Endothelial cell of umbilical vein (primary cell): ENCODE data around the gene FAM83F. TPM values are rescaled to one million over a fixed set of nuclear protein-coding genes. Genes with fewer than 3 reads are reported as not detected.

Experiments used
- BruUV-seq: library from RNA; stranded (reverse); fragments of 400-500 nt; replicated peaks from 2 replicates; lab custom pipeline; 2021; lab: Mats Ljungman, UMichigan
- CTCF ChIA-PET: fragments of 300-600, 350-600 bp; sonication (Branson Sonifier 250); formaldehyde crosslinking; loops from one replicate; lab custom pipeline; 2021; ENCODE audit warnings: antibody characterized with exemption, inconsistent platforms; lab: Charles Lee
- POLR2A ChIA-PET: fragments of 300-600, 350-600 bp; sonication (Branson Sonifier 250); formaldehyde crosslinking; loops from one replicate; lab custom pipeline; 2021; ENCODE audit warnings: antibody characterized with exemption, inconsistent platforms; lab: Charles Lee
- DNase-seq: peaks from one replicate; pipeline ENCODE4 v3.0.0-alpha.2; 2011; ENCODE audit warnings: low read depth, low spot score
- FAIRE-seq: peaks from 2 replicates; lab custom pipeline; 2011; peaks lifted over from hg19 to GRCh38; lab: Jason Lieb, UNC
- H2AFZ ChIP-seq: 2 replicates; pipeline ENCODE4 v1.6.0; 2012; ENCODE audit warnings: low read depth, low read length, control low read depth, inconsistent platforms
- H3K27ac ChIP-seq: 2 replicates; pipeline ENCODE4 v1.5.1; 2011; ENCODE audit warnings: low read depth, mild to moderate bottlenecking, control low read depth, low read length, moderate library complexity; ENCODE audit not compliant: insufficient read depth
- H3K27me3 ChIP-seq, 2 experiments: 2 replicates each; pipeline versions ENCODE4 v1.6.0 to v1.6.1; 2011; ENCODE audit warnings: low read length in 2 of 2, mixed read lengths in 1 of 2; ENCODE audit not compliant: control insufficient read depth in 2 of 2, insufficient read depth in 2 of 2
- H3K36me3 ChIP-seq, 2 experiments: 2 replicates in 1 of 2; 3 replicates in 1 of 2; pipeline ENCODE4 v1.5.1; 2011; ENCODE audit warnings: low read length in 2 of 2, mild to moderate bottlenecking in 1 of 2, moderate library complexity in 1 of 2; ENCODE audit not compliant: control insufficient read depth in 2 of 2, insufficient read depth in 2 of 2; ENCODE audit errors: extremely low read depth in 1 of 2
- H3K4me1 ChIP-seq: 3 replicates; pipeline ENCODE4 v1.5.1; 2011; ENCODE audit warnings: mild to moderate bottlenecking, low read length; ENCODE audit not compliant: control insufficient read depth, insufficient read depth; ENCODE audit errors: extremely low read depth
- H3K4me2 ChIP-seq: 2 replicates; pipeline ENCODE4 v1.6.1; 2011; ENCODE audit warnings: low read length, control low read depth, mixed read lengths; ENCODE audit not compliant: insufficient read depth
- H3K4me3 ChIP-seq, 3 experiments: fragments of 200-600 bp in 1 of 3; sonication (generic), shearing (Covaris generic) in 1 of 3; replicated peaks in 1 of 3; 2 replicates each; pipeline ENCODE4 v1.5.1; 2011 to 2016; ENCODE audit warnings: control low read depth in 3 of 3, low read length in 3 of 3, mild to moderate bottlenecking in 2 of 3, inconsistent platforms in 1 of 3, low read depth in 1 of 3, moderate library complexity in 1 of 3; ENCODE audit not compliant: insufficient read depth in 1 of 3
- H3K79me2 ChIP-seq: 2 replicates; pipeline ENCODE4 v1.6.0; 2012; ENCODE audit warnings: low read length, inconsistent platforms; ENCODE audit not compliant: control insufficient read depth, insufficient read depth
- H3K9ac ChIP-seq: replicated peaks from 2 replicates; pipeline ENCODE3; 2011; ENCODE audit warnings: low read length, control low read depth; ENCODE audit not compliant: insufficient read depth; ENCODE audit errors: extremely low read depth
- H3K9me1 ChIP-seq: replicated peaks from 3 replicates; pipeline ENCODE4 v1.6.0; 2011; ENCODE audit warnings: mild to moderate bottlenecking, low read length; ENCODE audit not compliant: control insufficient read depth, insufficient read depth; ENCODE audit errors: extremely low read depth
- H3K9me3 ChIP-seq: replicated peaks from 2 replicates; pipeline ENCODE4 v1.5.1; 2012; ENCODE audit warnings: low read length, inconsistent platforms; ENCODE audit not compliant: control insufficient read depth, insufficient read depth
- H4K20me1 ChIP-seq: replicated peaks from 2 replicates; pipeline ENCODE3; 2011; ENCODE audit warnings: mild to moderate bottlenecking, low read length; ENCODE audit not compliant: control insufficient read depth, insufficient read depth; ENCODE audit errors: extremely low read depth
- EZH2 ChIP-seq: IDR thresholded peaks from 2 replicates; pipeline ENCODE4 v1.6.1; 2012; ENCODE audit warnings: borderline replicate concordance, low read depth, mild to moderate bottlenecking, moderate library complexity, low read length, inconsistent platforms; ENCODE audit not compliant: severe bottlenecking
- FOS ChIP-seq: IDR thresholded peaks from 2 replicates; pipeline ENCODE4 v1.6.1; 2011; ENCODE audit warnings: mild to moderate bottlenecking, low read length, moderate library complexity, borderline replicate concordance; ENCODE audit not compliant: insufficient read depth
- GATA2 ChIP-seq: IDR thresholded peaks from 2 replicates; pipeline ENCODE4 v1.7.0; 2011; ENCODE audit warnings: low read depth, mild to moderate bottlenecking, moderate library complexity, mixed read lengths, low read length; ENCODE audit not compliant: insufficient read length, insufficient read depth
- JUN ChIP-seq: IDR thresholded peaks from 2 replicates; pipeline ENCODE4 v1.6.1; 2011; ENCODE audit warnings: borderline replicate concordance, low read depth; ENCODE audit not compliant: insufficient read length, insufficient read depth
- MYC ChIP-seq: IDR thresholded peaks from one replicate; pipeline ENCODE4 v1.6.1; 2011; ENCODE audit warnings: mild to moderate bottlenecking, low read depth, low read length
- POLR2A ChIP-seq: IDR thresholded peaks from 2 replicates; pipeline ENCODE4 v1.6.1; 2012; ENCODE audit warnings: low read depth, mild to moderate bottlenecking, control low read depth, low read length
- POLR2AphosphoS5 ChIP-seq: IDR thresholded peaks from 2 replicates; pipeline ENCODE4 v1.6.1; 2012; ENCODE audit warnings: low read depth, mild to moderate bottlenecking, control low read depth, low read length, moderate library complexity; ENCODE audit not compliant: insufficient read depth
- dilution Hi-C: fragments of 300-500 bp; cut with MboI; formaldehyde crosslinking; loops from one replicate; pipeline ENCODE4 v1.15.0; 2019; ENCODE audit warnings: low sequenced_read_pairs; ENCODE audit not compliant: extremely low pct_ligation_motif_present
- intact Hi-C: fragments of 100-400 bp; cut with micrococcal nuclease; formaldehyde crosslinking; loops from one replicate; pipeline ENCODE4 v1.10.0; 2022
- polyA plus RNA-seq, 4 experiments: library from polyadenylated mRNA; depleted of rRNA in 3 of 4; stranded (reverse) in 3 of 4; unstranded in 1 of 4; fragments of >200 nt; gene quantifications; 2 replicates each; pipeline versions ENCODE4 v1.2.1 to v1.2.3, GENCODE V29; 2011 to 2012; ENCODE audit warnings: missing spikeins in 1 of 4
- total RNA-seq: library from RNA; stranded (reverse); gene quantifications from 2 replicates; pipeline ENCODE4 v1.2.3, GENCODE V29; 2021
- TF ChIP-seq, protein P1 (sequence below): IDR thresholded peaks from 2 replicates; pipeline ENCODE4 v1.6.1; 2011; ENCODE audit not compliant: insufficient read depth, insufficient read length
- TF ChIP-seq, protein P2 (sequence below), 2 donors: IDR thresholded peaks; 1 replicate in 1 of 2; 2 replicates in 1 of 2; pipeline ENCODE4 v1.5.1; 2011; ENCODE audit warnings: low read length in 2 of 2, mild to moderate bottlenecking in 2 of 2, moderate library complexity in 2 of 2, control low read depth in 1 of 2, inconsistent platforms in 1 of 2, low read depth in 1 of 2; ENCODE audit not compliant: insufficient read depth in 1 of 2; ENCODE audit errors: extremely low read depth in 1 of 2

The FAM83F gene
- total and polyA plus RNA-seq, 2 donors (not counting 3 experiments of a cell fraction or from before 2014, with no cell fraction given): not detected

DNA sequence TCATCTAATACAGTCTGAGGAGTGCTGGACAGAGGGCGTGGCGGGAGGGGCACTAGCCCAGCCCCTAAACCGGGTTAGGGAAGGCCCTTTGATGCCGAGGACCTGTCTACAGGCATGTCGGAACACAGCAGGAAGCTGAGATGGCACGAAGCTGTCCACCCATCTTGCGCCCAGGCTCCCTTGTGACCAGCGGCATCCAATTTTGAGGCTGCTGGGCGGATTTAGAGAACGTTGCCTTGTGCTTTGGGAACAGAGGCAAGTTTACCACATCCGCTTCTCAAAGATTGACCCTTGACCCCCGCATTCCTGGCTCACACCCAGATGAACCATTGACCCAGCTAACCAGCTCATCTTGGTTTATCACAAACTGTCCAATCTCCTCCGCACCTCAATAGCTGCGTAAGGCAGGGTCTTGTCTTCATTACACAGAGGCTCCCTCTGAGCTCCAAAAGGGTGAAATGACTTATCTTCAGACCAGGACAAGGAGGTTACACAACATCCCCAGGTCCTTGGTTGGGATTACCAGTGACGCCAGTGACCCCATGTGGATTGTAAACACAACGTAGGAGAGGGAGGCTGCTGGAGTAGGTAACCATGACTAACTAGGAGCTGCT, 4.5 kb downstream of the FAM83F start:
- Histone ChIP-seq H3K4me2 (no peak overlapping the region), H3K27ac (no peak overlapping the region), H4K20me1 (no peaks in the 10 kb centered on the region), H3K4me3 (no peak overlapping the region), H3K27me3 (peaks cover 17 to 19% of the 10 kb centered on the region in 2 experiments), H3K9me3 (no peaks in the 10 kb centered on the region), H3K9ac (no peak overlapping the region), H3K4me1 (no peaks in the 10 kb centered on the region), H2AFZ (no peak overlapping the region), H3K9me1 (no peaks in the 10 kb centered on the region), H3K79me2 (no peaks in the 10 kb centered on the region), H3K36me3 (no peaks in the 10 kb centered on the region)
- FAIRE-seq (no peak), DNase-seq (no peak)
- dilution Hi-C loops (no loop called here), intact Hi-C loops (no loop called here)
- CTCF ChIA-PET: interaction anchor here (1.2 kb wide), 1 partner anchor 465 kb away, joined by 3 read pairs; no protein-coding TSS in a partner anchor
- no TSS peak for BruUV-seq
- POLR2A ChIA-PET: no interaction called here
- TF ChIP-seq FOS (no peak), GATA2 (no peak), POLR2AphosphoS5 (no peak), EZH2 (no peak), MYC (no peak), JUN (no peak), POLR2A (no peak)
- TF ChIP-seq, protein P1, sequence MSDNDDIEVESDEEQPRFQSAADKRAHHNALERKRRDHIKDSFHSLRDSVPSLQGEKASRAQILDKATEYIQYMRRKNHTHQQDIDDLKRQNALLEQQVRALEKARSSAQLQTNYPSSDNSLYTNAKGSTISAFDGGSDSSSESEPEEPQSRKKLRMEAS: no peak
- TF ChIP-seq, protein P2, sequence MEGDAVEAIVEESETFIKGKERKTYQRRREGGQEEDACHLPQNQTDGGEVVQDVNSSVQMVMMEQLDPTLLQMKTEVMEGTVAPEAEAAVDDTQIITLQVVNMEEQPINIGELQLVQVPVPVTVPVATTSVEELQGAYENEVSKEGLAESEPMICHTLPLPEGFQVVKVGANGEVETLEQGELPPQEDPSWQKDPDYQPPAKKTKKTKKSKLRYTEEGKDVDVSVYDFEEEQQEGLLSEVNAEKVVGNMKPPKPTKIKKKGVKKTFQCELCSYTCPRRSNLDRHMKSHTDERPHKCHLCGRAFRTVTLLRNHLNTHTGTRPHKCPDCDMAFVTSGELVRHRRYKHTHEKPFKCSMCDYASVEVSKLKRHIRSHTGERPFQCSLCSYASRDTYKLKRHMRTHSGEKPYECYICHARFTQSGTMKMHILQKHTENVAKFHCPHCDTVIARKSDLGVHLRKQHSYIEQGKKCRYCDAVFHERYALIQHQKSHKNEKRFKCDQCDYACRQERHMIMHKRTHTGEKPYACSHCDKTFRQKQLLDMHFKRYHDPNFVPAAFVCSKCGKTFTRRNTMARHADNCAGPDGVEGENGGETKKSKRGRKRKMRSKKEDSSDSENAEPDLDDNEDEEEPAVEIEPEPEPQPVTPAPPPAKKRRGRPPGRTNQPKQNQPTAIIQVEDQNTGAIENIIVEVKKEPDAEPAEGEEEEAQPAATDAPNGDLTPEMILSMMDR (IDR thresholded peaks at IDR 0.05; ENCODE audit: extremely low read depth in 1 of 2, insufficient read depth in 1 of 2, low read depth in 1 of 2, low read length in 2 of 2): no peak
